Retinal pigment epithelial cell (primary cell): ENCODE results near the gene ELMO2.

Experiments
- DNase-seq: peaks from one replicate; pipeline ENCODE4 v3.0.0-alpha.2; 2010; ENCODE audit warnings: low read depth
- H3K4me3 ChIP-seq: 2 replicates; pipeline ENCODE4 v1.5.1; 2011; ENCODE audit warnings: mild to moderate bottlenecking, low read length, control low read depth, moderate library complexity
- TF ChIP-seq, protein P1 (sequence below): conservative IDR thresholded peaks from 2 replicates; pipeline ENCODE4 v1.5.1; 2011; ENCODE audit warnings: low read depth, low read length, control low read depth, inconsistent platforms

The ELMO2 gene

DNA sequence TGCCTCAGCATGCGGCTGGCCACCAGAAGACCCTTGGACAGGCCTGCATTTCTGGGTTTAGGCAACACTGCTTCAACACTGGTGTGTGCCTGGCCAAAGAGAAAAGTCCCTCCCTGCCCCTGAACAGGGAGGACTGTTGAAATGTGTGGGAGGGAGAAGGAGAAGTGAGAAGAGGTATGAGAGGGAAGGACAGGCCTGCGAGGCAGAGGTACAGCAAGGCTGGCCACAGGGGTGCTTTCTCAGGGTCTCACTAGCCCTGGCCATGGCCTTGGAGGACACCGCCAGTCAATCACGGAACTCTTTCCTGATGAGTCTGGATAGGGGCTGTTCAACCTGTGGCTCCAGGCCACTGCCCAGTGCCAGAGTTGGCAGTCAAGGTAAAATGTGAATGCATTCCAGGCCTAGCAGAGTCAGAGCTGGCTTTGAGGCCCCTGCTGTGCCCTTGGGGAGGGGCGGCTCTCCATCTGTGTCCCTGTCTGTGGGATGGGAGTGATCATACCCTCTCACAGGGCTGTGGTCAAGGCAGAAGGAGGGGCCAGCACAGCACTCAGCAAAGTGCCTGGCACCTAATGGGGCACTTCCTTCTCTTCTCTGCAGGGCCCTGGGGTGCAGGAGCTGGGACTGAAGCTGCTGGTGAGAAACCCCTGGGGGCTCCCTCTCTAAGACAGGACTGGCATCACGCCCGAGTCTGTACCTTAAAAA is 54.9 kb downstream of the ELMO2 start:
- H3K4me3 ChIP-seq, result no peak overlapping the region
- DNase-seq, result no peak
- TF ChIP-seq, protein P1, sequence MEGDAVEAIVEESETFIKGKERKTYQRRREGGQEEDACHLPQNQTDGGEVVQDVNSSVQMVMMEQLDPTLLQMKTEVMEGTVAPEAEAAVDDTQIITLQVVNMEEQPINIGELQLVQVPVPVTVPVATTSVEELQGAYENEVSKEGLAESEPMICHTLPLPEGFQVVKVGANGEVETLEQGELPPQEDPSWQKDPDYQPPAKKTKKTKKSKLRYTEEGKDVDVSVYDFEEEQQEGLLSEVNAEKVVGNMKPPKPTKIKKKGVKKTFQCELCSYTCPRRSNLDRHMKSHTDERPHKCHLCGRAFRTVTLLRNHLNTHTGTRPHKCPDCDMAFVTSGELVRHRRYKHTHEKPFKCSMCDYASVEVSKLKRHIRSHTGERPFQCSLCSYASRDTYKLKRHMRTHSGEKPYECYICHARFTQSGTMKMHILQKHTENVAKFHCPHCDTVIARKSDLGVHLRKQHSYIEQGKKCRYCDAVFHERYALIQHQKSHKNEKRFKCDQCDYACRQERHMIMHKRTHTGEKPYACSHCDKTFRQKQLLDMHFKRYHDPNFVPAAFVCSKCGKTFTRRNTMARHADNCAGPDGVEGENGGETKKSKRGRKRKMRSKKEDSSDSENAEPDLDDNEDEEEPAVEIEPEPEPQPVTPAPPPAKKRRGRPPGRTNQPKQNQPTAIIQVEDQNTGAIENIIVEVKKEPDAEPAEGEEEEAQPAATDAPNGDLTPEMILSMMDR, result no peak

DNA sequence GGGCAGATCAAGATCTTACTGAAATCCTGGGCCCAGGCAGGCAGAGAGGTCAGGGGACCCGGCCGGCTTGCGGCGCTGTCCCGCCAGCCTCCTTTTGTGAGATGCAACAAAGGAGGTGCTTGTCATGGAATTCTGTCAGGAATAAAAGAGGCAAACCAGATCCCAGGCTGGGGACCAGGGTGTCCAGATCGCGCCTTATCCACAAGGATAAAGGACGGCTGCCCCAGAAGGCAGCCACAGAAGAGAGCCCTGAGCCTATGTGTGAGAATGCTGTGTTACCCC is 55.5 kb downstream of the ELMO2 start:
- H3K4me3 ChIP-seq, result no peak overlapping the region
- DNase-seq, result no peak
- TF ChIP-seq, protein P1, result no peak

DNA sequence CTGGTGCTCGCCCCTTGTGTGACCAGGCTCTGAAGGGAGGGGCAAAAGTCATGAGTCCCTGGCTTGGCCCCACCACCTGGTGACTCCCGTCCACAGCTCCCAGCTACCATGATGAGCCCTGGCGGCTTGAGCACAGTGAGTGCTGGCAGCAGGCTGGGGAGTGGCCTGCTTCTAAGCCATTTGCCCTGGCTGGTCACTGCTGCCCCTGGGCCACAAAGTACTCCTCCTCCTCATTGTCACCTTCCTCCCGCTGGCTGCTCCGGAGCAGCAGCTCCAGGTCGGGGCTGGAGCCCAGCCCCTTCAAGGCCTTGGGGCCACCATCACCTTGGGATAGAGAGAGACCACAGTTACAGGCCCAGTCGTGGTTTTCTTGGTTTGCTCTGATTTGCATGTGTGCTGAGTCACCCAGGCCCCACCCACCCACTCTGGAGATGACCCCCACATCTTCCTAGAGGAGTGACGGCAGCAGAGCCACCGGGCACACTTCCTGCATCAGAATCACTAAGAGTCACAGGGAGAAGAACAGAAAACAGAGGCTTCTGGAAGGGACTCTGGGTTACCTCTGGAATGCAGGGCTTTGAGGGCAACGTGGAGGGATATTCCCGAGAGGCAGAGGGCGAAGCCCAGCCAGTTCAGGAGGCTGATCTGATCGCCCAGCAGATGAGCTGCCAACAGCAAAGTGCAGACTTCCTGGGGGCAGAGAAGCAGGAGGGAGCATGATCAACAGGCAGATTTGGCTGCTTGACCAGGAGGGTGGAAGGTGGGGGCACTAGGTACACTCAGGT is 56.0 kb downstream of the ELMO2 start:
- TF ChIP-seq, protein P1, result no peak
- peak; percentile 78 for DNase-seq
- no peak overlapping the region for H3K4me3 ChIP-seq

DNA sequence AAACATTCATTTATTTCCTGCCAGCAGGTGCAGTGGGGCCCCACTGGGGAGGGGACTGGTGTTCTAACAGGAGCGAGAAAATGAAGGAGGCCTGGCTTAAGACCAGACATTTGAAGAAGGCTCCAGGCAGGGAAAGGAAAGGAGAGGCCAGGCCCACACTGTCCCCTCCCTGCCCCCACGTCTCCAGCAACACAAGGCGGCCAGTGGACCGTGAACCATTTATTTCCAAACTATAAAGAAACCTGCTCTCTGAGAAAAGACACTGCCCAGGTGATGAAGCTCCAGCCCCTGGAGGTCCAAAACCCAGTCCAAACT is 56.7 kb downstream of the ELMO2 start:
- no peak for DNase-seq
- TF ChIP-seq, protein P1, result no peak
- no peak overlapping the region for H3K4me3 ChIP-seq

DNA sequence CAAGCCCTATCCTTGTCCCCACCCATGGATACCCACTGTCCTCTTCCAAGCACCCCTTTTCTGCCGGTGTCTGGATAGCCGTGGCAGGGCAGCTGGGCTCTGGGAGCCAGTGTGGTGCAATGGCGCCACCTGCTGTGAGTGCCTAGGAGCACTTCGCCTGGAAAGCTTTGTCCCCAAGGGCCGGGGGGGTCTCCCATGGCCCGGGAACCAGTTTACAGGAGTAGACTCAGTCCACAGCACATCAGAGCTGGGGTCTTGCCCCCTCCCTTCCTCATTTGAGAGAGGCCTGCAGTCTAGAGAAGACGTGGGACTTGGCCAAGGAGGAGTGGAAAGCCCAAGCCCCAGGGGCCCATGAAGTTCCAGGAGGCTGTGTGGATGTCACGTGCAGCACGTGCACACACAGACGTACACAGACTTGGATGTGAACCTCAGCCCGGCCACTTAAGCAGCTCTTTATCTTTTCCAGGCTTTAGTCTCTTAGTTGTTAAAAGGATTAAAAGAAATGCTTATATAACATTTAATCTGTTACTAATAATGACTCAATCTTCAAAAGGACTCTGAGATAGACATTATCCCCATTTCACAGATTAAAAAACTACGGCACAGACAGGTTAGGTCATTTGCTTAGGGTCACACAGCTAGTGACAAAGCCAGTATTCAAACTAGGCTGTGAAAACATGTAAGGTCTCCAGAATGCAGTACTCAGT is 57.2 kb downstream of the ELMO2 start:
- TF ChIP-seq, protein P1, result peak; percentile 81
- H3K4me3 ChIP-seq, result no peak overlapping the region
- no peak for DNase-seq

DNA sequence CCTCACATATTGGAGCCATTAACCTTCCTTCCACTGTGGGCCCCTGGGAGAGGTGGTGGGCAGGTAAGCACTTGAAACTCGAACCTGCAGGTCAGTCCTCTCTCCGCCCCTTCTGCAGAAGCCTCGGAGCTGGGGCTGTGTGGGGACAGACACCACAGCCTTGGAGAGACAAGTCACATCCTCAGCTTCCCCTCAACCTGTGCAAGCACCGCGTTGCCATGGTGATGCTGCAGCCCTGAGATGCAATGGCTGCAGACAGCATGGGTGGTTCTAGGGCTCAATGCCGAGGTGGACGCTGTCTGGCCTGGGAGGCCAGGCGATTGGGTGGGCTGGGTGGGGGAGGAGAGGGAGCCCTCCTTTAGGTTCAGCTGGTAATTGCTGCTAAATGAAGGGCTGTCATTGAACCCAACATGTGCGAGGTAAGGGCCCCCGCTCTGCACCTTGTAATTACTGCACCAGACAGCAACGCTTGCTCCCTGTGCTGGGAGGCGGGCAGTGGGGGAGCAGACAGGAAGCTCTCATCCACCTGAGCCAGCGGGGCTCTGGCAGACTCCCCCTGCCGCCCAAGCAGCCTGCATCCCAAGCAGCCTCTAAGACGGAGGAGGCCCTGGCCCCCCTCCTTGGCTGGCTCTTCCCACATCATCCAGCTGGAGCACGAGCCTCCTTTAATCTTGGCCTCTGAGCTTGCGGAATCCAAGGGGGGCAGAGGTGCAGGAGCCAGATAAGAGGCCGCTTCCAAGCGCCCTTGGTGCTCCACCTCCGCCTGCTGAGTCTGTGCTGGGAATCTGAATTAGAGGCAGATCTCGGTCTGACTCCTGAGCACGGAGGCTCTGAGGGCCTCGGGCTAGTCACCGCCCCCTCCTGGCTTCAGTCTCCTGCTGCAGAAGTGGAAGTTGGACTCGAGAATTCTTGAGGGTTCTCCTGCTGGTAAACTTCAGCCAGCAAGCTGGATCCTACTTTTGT is 58.3 kb downstream of the ELMO2 start:
- DNase-seq, result no peak
- TF ChIP-seq, protein P1, result peak; percentile 39

More for the DNA sequence above, 58.3 kb downstream of the ELMO2 start:
- no peak overlapping the region for H3K4me3 ChIP-seq
